GM12865 (cell line): Measurements from ENCODE around the gene NHSL1.

ENCODE experiments used
- DNase-seq: peaks from one replicate; pipeline ENCODE4 v3.0.0; 2010; ENCODE audit warnings: low read depth
- H3K4me3 ChIP-seq: 2 replicates; pipeline ENCODE4 v1.5.1; 2011; ENCODE audit warnings: mild to moderate bottlenecking, low read depth, low read length, control low read depth
- TF ChIP-seq, protein P1 (sequence below): IDR thresholded peaks from 2 replicates; pipeline ENCODE4 v1.5.1; 2011; ENCODE audit warnings: low read length, control low read depth, low read depth, inconsistent platforms; ENCODE audit not compliant: insufficient read depth; ENCODE audit errors: missing control alignments

Gene NHSL1

DNA sequence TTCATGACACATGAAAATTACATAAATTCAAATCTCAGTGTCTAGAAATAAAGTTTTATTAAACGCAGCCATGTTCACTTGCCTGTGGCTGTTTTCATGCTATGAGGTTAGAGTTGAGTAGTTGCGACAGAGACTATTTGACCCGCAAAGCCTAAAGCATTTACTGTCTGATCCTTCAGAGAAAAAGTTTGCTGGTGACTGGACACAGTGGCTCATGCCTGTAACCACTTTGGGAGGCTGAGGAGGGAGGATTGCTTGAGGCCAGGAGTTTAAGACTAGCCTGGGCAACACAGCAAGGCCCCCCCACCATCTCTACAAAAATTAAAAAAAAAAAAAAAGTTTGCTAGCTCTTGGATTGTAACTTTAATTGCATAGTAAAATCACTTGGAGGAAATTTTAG, 112.4 kb downstream of the NHSL1 start:
- H3K4me3 ChIP-seq = no peak overlapping the region
- TF ChIP-seq, protein P1, sequence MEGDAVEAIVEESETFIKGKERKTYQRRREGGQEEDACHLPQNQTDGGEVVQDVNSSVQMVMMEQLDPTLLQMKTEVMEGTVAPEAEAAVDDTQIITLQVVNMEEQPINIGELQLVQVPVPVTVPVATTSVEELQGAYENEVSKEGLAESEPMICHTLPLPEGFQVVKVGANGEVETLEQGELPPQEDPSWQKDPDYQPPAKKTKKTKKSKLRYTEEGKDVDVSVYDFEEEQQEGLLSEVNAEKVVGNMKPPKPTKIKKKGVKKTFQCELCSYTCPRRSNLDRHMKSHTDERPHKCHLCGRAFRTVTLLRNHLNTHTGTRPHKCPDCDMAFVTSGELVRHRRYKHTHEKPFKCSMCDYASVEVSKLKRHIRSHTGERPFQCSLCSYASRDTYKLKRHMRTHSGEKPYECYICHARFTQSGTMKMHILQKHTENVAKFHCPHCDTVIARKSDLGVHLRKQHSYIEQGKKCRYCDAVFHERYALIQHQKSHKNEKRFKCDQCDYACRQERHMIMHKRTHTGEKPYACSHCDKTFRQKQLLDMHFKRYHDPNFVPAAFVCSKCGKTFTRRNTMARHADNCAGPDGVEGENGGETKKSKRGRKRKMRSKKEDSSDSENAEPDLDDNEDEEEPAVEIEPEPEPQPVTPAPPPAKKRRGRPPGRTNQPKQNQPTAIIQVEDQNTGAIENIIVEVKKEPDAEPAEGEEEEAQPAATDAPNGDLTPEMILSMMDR = no peak
- DNase-seq = no peak

DNA sequence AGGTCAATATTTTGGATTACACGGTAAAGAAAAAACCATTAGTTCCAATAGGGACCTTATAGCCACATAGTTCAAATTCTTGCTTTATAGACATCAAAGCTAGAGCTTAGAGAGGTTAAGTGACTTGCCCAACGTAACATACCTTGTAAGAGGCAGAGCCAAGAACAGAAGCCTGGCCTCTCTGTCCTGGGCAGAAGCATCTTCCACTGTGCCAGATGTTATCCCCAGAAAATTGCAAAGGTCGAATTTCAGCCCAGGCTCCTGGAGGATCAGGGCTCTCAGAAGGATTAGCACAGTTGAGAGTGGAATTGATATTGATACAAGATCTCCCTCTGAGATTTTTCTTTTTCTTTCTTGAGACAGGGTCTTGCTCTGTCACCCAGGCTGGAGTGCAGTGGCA, 115.5 kb downstream of the NHSL1 start:
- no peak for DNase-seq
- no peak overlapping the region for H3K4me3 ChIP-seq
- TF ChIP-seq, protein P1 = no peak

DNA sequence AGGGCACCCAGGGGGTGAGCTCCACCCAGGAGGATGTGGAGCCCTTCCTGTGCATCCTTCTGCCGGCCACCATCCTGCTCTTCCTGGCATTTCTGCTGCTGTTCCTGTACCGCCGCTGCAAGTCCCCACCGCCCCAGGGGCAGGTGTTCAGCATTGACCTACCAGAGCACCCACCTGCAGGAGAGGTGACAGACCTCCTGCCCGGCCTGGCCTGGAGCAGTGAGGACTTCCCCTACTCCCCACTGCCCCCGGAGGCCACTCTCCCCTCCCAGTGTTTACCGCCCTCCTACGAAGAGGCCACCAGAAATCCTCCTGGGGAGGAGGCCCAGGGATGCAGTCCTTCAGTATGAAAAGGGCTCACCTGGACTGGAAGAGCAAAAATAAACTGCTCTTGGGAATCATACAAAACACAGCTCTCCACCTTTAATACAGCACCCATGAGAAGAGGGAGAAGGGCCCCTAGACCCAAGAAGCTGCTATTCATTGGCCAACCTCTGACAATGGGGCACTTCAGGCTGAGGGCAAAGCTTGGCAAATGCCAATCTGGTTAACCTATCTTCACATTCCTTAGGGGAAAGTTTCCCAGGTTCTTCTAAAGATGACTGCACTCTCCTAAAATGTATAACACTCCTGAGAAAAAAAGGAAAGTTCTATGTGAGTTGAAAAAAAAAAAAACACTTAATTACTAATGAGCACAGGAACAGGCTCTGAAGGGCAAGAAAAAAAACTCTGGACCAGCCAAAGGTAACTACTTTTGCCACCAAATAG, 116.6 kb downstream of the NHSL1 start:
- TF ChIP-seq, protein P1 = no peak
- H3K4me3 ChIP-seq = no peak overlapping the region
- no peak for DNase-seq

DNA sequence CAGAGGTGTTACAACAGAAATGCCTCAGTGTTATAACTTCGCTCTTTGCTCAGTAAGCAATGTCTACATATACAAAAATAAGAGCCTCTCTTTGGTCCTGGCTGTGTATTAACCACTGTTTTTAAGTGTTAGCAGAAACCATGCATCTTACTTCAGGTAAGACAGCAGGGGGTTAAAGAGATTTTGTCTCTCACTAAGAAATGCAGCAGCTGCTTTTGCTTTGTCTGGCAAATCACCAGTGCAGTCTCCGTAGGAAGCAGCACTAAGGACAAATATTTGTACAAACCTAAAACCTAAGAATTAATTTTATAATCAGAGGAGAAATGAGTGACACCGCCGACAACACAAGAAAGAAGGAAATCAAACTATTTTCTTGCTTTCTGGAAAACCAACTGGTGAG, 120.8 kb downstream of the NHSL1 start:
- TF ChIP-seq, protein P1 = no peak
- no peak overlapping the region for H3K4me3 ChIP-seq
- DNase-seq = no peak

DNA sequence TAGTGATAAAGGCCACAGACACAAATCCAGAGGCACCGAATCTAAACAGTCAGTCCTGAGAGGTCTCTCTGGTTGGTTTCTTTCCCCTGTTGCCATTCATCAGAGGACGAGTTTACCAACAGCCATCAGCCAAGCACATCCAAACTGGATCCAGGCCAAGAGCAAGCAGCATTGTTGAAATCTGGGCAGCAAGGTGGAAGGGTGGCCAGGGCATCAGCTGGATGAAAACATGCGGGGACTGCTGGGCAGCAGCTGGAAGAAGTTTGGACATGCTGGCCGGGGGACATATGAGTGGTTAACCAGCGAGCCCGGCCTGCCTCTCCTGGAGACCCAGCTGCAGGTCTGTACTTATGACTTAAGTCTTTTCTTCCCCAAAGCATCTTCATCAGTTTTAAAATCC, 121.5 kb downstream of the NHSL1 start, which contains the start of gene SMIM28:
SMIM28 (plus strand) TSS at position 62 of the 400 bp plus-strand sequence; CDS start at position 230, 168 bp downstream.
- no peak for DNase-seq
- TF ChIP-seq, protein P1 = no peak
- H3K4me3 ChIP-seq = no peak within 1 kb of the TSS

DNA sequence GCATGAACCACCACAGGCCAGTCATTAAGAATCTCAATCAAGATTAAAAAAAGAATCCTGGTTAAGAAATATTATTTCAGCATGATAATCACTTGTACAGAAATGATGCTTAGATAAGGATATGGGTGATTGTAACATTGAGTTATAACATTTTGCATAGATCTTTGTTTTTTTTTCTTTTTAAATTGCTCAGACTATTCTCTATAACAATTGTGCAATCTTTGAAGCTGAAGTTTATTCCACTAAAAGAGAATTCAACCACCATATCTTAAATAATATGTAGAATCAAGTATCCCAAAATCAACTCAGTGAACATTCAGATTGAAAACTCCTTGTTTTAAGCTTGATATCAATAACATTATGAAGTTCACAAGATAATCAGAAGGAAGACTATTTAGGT, 122.3 kb downstream of the NHSL1 start:
- TF ChIP-seq, protein P1 = no peak
- DNase-seq = no peak
- no peak overlapping the region for H3K4me3 ChIP-seq

DNA sequence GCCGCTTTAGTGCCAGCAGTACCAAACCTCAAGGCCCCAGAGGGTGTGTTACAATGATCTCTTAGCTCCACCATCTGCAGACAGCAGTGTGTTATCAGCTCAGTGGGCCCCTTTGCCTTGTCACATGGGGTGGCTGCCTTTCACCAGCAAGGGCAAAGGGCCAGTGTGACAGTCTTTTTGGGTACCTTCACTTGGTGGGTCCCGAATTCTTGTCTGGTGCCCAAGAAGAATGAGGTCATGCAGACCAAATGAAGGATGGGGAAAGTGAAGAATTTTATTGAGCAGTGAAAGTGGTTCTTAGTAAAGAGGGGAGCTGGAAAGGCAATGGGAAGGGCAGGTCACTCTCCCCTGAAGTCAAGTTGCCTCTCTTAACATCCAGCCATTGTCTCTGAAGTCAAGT, 124.5 kb downstream of the NHSL1 start:
- TF ChIP-seq, protein P1 = no peak
- no peak for DNase-seq

More for the DNA sequence above, 124.5 kb downstream of the NHSL1 start:
- no peak overlapping the region for H3K4me3 ChIP-seq
